Liver (tissue), 9 donors: ENCODE measurements around the gene TMED10. TPM values are rescaled to one million over a fixed set of nuclear protein-coding genes. Genes with fewer than 3 reads are reported as not detected.

Experiments
- DNase-seq: peaks from one replicate; pipeline ENCODE4 v3.0.0-alpha.2; 2017; ENCODE audit warnings: low spot score
- H3K27ac ChIP-seq, 2 donors: one replicate each; pipeline ENCODE4 v1.7.0; 2013; ENCODE audit warnings: inconsistent platforms in 2 of 2, low read length in 2 of 2, control low read depth in 1 of 2, low read depth in 1 of 2, mild to moderate bottlenecking in 1 of 2
- H3K27me3 ChIP-seq, 4 donors: one replicate each; pipeline versions ENCODE4 v1.6.1 to v1.7.0; 2013; ENCODE audit warnings: low read length in 3 of 4, inconsistent platforms in 1 of 4, mild to moderate bottlenecking in 1 of 4, moderate library complexity in 1 of 4; ENCODE audit not compliant: control insufficient read depth in 4 of 4, insufficient read depth in 4 of 4
- H3K36me3 ChIP-seq, 4 donors: one replicate each; pipeline versions ENCODE4 v1.6.1 to v1.7.0; 2013; ENCODE audit warnings: low read length in 3 of 4, mild to moderate bottlenecking in 3 of 4, low read depth in 1 of 4, moderate library complexity in 1 of 4; ENCODE audit not compliant: control insufficient read depth in 4 of 4, insufficient read depth in 3 of 4
- H3K4me1 ChIP-seq, 4 donors: one replicate each; pipeline versions ENCODE4 v1.6.1 to v1.7.0; 2013; ENCODE audit warnings: low read length in 3 of 4, mild to moderate bottlenecking in 3 of 4, moderate library complexity in 1 of 4; ENCODE audit not compliant: control insufficient read depth in 4 of 4, insufficient read depth in 4 of 4
- H3K4me3 ChIP-seq, 3 donors: one replicate each; pipeline versions ENCODE4 v1.6.1 to v1.7.0; 2013; ENCODE audit warnings: low read length in 3 of 3, control low read depth in 1 of 3, low read depth in 1 of 3, mild to moderate bottlenecking in 1 of 3
- H3K9ac ChIP-seq, 2 donors: one replicate each; pipeline ENCODE4 v1.7.0; 2013; ENCODE audit warnings: low read length in 2 of 2, mild to moderate bottlenecking in 2 of 2, moderate library complexity in 2 of 2, control low read depth in 1 of 2, low read depth in 1 of 2
- H3K9me3 ChIP-seq, 4 donors: one replicate each; pipeline versions ENCODE4 v1.6.1 to v1.7.0; 2013; ENCODE audit warnings: low read length in 3 of 4; ENCODE audit not compliant: control insufficient read depth in 4 of 4
- EGR1 ChIP-seq, 2 donors: IDR thresholded peaks; 2 replicates each; pipeline ENCODE4 v1.6.1; 2016 to 2018; ENCODE audit warnings: antibody characterized with exemption in 2 of 2, low read depth in 2 of 2
- FOXA1 ChIP-seq: IDR thresholded peaks from 2 replicates; pipeline ENCODE4 v1.6.1; 2016; ENCODE audit warnings: antibody characterized with exemption
- FOXA2 ChIP-seq: IDR thresholded peaks from 2 replicates; pipeline ENCODE4 v1.6.1; 2016; ENCODE audit warnings: antibody characterized with exemption
- GABPA ChIP-seq, 2 donors: IDR thresholded peaks in 1 of 2; conservative IDR thresholded peaks in 1 of 2; 2 replicates each; pipeline ENCODE4 v1.6.1; 2016; ENCODE audit warnings: antibody characterized with exemption in 2 of 2, mild to moderate bottlenecking in 1 of 2, moderate library complexity in 1 of 2
- HNF4A ChIP-seq, 2 donors: conservative IDR thresholded peaks; 2 replicates each; pipeline ENCODE4 v1.6.1; 2016; ENCODE audit warnings: antibody characterized with exemption in 2 of 2, mild to moderate bottlenecking in 2 of 2
- HNF4G ChIP-seq: IDR thresholded peaks from 2 replicates; pipeline ENCODE4 v1.6.1; 2016; ENCODE audit warnings: antibody characterized with exemption
- JUND ChIP-seq, 2 donors: IDR thresholded peaks; 2 replicates each; pipeline ENCODE4 v1.6.1; 2016; ENCODE audit warnings: antibody characterized with exemption in 2 of 2
- NR2F2 ChIP-seq: IDR thresholded peaks from 2 replicates; pipeline ENCODE4 v1.6.1; 2016; ENCODE audit warnings: antibody characterized with exemption
- RAD21 ChIP-seq, 2 donors: IDR thresholded peaks; 2 replicates each; pipeline ENCODE4 v1.6.1; 2016; ENCODE audit warnings: antibody characterized with exemption in 2 of 2, mild to moderate bottlenecking in 2 of 2
- RXRA ChIP-seq, 2 donors: IDR thresholded peaks; 2 replicates each; pipeline ENCODE4 v1.6.1; 2017 to 2018; ENCODE audit warnings: antibody characterized with exemption in 2 of 2, mild to moderate bottlenecking in 1 of 2
- SP1 ChIP-seq: IDR thresholded peaks from 2 replicates; pipeline ENCODE4 v1.6.1; 2018; ENCODE audit warnings: antibody characterized with exemption, mild to moderate bottlenecking
- TAF1 ChIP-seq: conservative IDR thresholded peaks from 2 replicates; pipeline ENCODE4 v1.6.1; 2016; ENCODE audit warnings: antibody characterized with exemption, mild to moderate bottlenecking
- YY1 ChIP-seq: IDR thresholded peaks from 2 replicates; pipeline ENCODE4 v1.6.1; 2016; ENCODE audit warnings: antibody characterized with exemption, mild to moderate bottlenecking
- WGBS: extraction: QIAGEN DNeasy Blood & Tissue Kit; methylation state at CpG from one replicate; pipeline ENCODE4 v1.1.7; 2013; 5-methylcytosine and 5-hydroxymethylcytosine counted together
- polyA plus RNA-seq, 2 donors: library from polyadenylated mRNA; stranded (reverse) in 1 of 2; unstranded in 1 of 2; fragments of 200-250 nt in 1 of 2; fragments of >200 nt in 1 of 2; fragmentation: Nextera tagmentation in 1 of 2; extraction: Ambion mirVana in 1 of 2; gene quantifications; one replicate each; pipeline versions ENCODE4 v1.2.1 to v1.2.3, GENCODE V29; 2013 to 2015
- total RNA-seq, 2 donors: library from RNA; depleted of rRNA; stranded (reverse); fragments of >200 nt; gene quantifications; one replicate each; pipeline ENCODE4 v1.2.3, GENCODE V29; 2014
- TF ChIP-seq, protein P1 (sequence below): IDR thresholded peaks from 2 replicates; pipeline ENCODE4 v1.6.1; 2016; ENCODE audit warnings: antibody characterized with exemption
- TF ChIP-seq, protein P2 (sequence below): IDR thresholded peaks from 2 replicates; pipeline ENCODE4 v1.6.1; 2016; ENCODE audit warnings: antibody characterized with exemption
- TF ChIP-seq, protein P3 (sequence below): IDR thresholded peaks from 2 replicates; pipeline ENCODE4 v1.6.1; 2016; ENCODE audit warnings: antibody characterized with exemption
- TF ChIP-seq, protein P4 (sequence below): fragments of 150-350 bp; IDR thresholded peaks from 2 replicates; pipeline ENCODE4 v1.5.1; 2017; ENCODE audit warnings: improper control_type of control experiment, low read depth, low read length; ENCODE audit not compliant: missing input control
- donor health status: healthy.
- donor health status: healthy.
- donor health status: healthy.
- donor health status: healthy.
- donor health status: healthy.

TMED10 gene
- total and polyA plus RNA-seq, 4 donors = 167 to 349 (median 252) TPM

DNA sequence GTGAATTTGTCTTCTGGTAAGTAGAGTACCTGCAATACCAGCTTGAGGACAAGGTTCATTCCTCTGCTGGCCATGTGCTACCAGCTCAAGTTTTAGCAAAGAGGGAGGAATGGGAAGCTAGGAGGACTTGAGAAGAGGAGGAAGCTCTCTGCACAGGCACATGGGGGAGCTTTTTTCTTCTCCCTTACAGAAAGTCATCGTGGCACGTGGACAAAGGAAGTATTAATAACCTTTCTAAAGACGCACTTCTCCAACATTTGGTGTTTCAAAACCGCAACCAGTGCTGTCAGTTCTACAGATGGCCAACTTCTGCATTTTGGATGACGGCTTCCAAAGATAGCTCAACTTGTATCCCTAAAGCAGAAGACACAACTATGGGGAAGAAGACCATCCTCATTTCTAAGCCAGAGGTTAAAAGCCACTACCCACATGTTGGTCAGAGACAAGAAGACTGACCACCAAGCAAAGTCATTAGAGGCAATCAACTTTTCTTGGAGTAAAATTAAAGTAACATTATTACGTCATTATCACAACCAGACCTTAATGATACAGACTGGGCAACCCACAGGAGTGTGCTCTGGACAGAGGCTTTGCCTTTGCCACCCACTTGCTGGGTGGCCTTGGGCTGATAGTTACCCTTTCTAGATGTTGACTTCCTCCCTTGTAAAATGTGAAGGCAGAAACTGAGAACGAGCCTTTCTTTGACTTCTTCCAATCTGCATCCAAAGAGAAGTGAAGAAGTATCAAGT lies 12.3 kb upstream of the TMED10 start:
- no peak overlapping the region for H3K27ac ChIP-seq
- H3K4me1 ChIP-seq = no peaks in the 10 kb centered on the region
- no peaks in the 10 kb centered on the region for H3K9me3 ChIP-seq
- H3K9ac ChIP-seq = no peak overlapping the region
- TF ChIP-seq RAD21 (IDR thresholded peaks at IDR 0.05) (peak; percentile 7 to 10), SP1 (peak; percentile 31), RXRA (IDR thresholded peaks at IDR 0.05) (peak; percentile 31 to 49), HNF4A (conservative IDR thresholded peaks at IDR 0.05) (peak; percentile 43 to 64)
- TF ChIP-seq, protein P1, sequence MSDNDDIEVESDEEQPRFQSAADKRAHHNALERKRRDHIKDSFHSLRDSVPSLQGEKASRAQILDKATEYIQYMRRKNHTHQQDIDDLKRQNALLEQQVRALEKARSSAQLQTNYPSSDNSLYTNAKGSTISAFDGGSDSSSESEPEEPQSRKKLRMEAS = peak; percentile 43
- TF ChIP-seq, protein P2, sequence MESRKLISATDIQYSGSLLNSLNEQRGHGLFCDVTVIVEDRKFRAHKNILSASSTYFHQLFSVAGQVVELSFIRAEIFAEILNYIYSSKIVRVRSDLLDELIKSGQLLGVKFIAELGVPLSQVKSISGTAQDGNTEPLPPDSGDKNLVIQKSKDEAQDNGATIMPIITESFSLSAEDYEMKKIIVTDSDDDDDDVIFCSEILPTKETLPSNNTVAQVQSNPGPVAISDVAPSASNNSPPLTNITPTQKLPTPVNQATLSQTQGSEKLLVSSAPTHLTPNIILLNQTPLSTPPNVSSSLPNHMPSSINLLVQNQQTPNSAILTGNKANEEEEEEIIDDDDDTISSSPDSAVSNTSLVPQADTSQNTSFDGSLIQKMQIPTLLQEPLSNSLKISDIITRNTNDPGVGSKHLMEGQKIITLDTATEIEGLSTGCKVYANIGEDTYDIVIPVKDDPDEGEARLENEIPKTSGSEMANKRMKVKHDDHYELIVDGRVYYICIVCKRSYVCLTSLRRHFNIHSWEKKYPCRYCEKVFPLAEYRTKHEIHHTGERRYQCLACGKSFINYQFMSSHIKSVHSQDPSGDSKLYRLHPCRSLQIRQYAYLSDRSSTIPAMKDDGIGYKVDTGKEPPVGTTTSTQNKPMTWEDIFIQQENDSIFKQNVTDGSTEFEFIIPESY = no peak
- TF ChIP-seq, protein P3, sequence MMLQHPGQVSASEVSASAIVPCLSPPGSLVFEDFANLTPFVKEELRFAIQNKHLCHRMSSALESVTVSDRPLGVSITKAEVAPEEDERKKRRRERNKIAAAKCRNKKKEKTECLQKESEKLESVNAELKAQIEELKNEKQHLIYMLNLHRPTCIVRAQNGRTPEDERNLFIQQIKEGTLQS = no peak
- no peak for DNase-seq
- 81% methylated on average over 7 of the region's 7 CpGs for WGBS
- H3K4me3 ChIP-seq = no peak overlapping the region
- H3K27me3 ChIP-seq = no peaks in the 10 kb centered on the region
- no peaks in the 10 kb centered on the region for H3K36me3 ChIP-seq

DNA sequence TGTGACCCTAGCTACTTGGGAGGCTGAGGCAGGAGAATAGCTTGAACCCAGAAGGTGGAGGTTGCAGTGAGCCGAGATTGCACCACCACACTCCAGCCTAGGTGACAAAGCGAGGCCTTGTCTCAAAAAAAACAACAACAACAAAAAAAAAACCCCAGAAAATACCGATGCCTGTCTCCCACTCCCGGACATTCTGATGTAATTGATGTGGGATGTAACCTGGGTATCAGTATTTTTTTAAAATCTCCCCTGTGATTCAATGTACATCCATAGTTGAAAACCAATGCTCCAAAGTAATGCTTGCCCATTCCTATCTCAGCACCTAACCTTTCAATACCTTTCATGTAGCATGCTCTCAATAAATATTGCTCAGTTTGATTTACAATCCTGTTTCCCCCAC lies 11.7 kb upstream of the TMED10 start:
- H3K4me3 ChIP-seq = no peak overlapping the region
- H3K9ac ChIP-seq = no peak overlapping the region
- H3K4me1 ChIP-seq = no peaks in the 10 kb centered on the region
- no peaks in the 10 kb centered on the region for H3K27me3 ChIP-seq
- 98% methylated on average over 4 of the region's 4 CpGs for WGBS
- no peaks in the 10 kb centered on the region for H3K9me3 ChIP-seq
- no peak overlapping the region for H3K27ac ChIP-seq
- no peak for TF ChIP-seq HNF4G
- TF ChIP-seq, protein P4, sequence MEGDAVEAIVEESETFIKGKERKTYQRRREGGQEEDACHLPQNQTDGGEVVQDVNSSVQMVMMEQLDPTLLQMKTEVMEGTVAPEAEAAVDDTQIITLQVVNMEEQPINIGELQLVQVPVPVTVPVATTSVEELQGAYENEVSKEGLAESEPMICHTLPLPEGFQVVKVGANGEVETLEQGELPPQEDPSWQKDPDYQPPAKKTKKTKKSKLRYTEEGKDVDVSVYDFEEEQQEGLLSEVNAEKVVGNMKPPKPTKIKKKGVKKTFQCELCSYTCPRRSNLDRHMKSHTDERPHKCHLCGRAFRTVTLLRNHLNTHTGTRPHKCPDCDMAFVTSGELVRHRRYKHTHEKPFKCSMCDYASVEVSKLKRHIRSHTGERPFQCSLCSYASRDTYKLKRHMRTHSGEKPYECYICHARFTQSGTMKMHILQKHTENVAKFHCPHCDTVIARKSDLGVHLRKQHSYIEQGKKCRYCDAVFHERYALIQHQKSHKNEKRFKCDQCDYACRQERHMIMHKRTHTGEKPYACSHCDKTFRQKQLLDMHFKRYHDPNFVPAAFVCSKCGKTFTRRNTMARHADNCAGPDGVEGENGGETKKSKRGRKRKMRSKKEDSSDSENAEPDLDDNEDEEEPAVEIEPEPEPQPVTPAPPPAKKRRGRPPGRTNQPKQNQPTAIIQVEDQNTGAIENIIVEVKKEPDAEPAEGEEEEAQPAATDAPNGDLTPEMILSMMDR = no peak
- TF ChIP-seq GABPA (IDR thresholded peaks at IDR 0.05 in 1 of 2, conservative IDR thresholded peaks at IDR 0.05 in 1 of 2) = no peak
- no peak for TF ChIP-seq NR2F2
- no peak for DNase-seq
- H3K36me3 ChIP-seq = no peaks in the 10 kb centered on the region

DNA sequence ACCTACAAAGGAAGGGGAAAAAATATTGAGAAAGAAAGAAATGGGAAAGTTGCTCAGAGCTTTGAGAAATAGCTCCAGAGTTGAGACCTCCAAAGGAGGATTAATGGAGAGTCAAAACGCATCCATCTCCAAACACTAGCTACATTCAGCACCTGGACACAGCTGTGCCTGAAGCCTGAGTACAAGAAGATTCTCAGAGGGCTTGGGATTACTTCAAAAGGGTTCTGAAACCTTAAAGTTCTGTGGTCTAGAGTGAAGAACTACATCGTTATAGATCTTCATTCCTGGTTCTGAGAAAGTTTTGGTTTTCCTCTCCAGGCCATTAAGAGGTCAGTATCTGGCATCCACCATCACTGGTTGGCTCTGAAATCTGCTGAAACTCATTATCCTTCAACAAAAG lies 10.5 kb upstream of the TMED10 start:
- H3K4me3 ChIP-seq = no peak overlapping the region
- no peak overlapping the region for H3K9ac ChIP-seq
- H3K27me3 ChIP-seq = no peaks in the 10 kb centered on the region
- 80% methylated on average over 2 of the region's 2 CpGs for WGBS
- no peaks in the 10 kb centered on the region for H3K36me3 ChIP-seq
- H3K9me3 ChIP-seq = no peaks in the 10 kb centered on the region
- no peak for DNase-seq
- no peaks in the 10 kb centered on the region for H3K4me1 ChIP-seq
- H3K27ac ChIP-seq = no peak overlapping the region
- no peak for TF ChIP-seq YY1
- no peak for TF ChIP-seq FOXA1
- no peak for TF ChIP-seq RXRA (IDR thresholded peaks at IDR 0.05)
- TF ChIP-seq SP1 = no peak
- TF ChIP-seq FOXA2 = no peak
- no peak for TF ChIP-seq HNF4G
- TF ChIP-seq JUND (IDR thresholded peaks at IDR 0.05) = no peak
- TF ChIP-seq, protein P3 = no peak
- TF ChIP-seq, protein P2 = no peak
- TF ChIP-seq HNF4A (conservative IDR thresholded peaks at IDR 0.05) = no peak
- TF ChIP-seq, protein P4 = no peak
- TF ChIP-seq GABPA (IDR thresholded peaks at IDR 0.05 in 1 of 2, conservative IDR thresholded peaks at IDR 0.05 in 1 of 2) = no peak
- TF ChIP-seq RAD21 (IDR thresholded peaks at IDR 0.05) = no peak
- TF ChIP-seq, protein P1 = no peak
- no peak for TF ChIP-seq EGR1 (IDR thresholded peaks at IDR 0.05; ENCODE audit: low read depth in 2 of 2)
- no peak for TF ChIP-seq TAF1
- TF ChIP-seq NR2F2 = no peak
